ENCODE data around the gene SLC34A2. TPM values are rescaled to one million over a fixed set of nuclear protein-coding genes. Genes with fewer than 3 reads are reported as not detected.

The SLC34A2 gene
- total RNA-seq, 1 donor from 2014 or later = not detected

DNA sequence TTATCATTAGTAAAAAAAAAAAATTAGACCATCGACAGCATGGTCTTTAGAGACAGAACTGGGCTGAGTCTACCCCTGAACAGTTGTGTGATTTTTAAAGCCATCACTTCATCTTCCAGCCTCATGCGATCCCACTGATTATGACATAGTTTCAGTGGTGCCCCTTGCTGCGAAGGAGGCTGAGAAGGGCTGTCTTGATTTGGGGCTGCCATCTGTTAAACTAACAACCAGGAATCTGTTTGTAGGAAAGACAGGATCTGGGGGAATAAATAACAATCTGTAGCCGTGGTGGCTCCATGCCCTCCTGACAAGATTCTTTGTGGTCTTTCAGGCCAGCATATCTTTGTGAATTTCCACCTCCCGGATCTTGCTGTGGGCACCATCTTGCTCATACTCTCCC lies 17.1 kb downstream of the SLC34A2 start:
- Mint-ChIP-seq H3K9me3 (no peaks in the 10 kb centered on the region), H3K27ac (ENCODE audit: unreplicated experiment) (no peak overlapping the region), H3K27me3 (ENCODE audit: low read depth) (no peaks in the 10 kb centered on the region), H3K4me3 (no peak overlapping the region), H3K36me3 (ENCODE audit: low read depth) (no peaks in the 10 kb centered on the region), H3K4me1 (no peaks in the 10 kb centered on the region)
- DNase-seq (ENCODE audit: low read depth, low spot score) = no peak
- TF ChIP-seq, protein P1, sequence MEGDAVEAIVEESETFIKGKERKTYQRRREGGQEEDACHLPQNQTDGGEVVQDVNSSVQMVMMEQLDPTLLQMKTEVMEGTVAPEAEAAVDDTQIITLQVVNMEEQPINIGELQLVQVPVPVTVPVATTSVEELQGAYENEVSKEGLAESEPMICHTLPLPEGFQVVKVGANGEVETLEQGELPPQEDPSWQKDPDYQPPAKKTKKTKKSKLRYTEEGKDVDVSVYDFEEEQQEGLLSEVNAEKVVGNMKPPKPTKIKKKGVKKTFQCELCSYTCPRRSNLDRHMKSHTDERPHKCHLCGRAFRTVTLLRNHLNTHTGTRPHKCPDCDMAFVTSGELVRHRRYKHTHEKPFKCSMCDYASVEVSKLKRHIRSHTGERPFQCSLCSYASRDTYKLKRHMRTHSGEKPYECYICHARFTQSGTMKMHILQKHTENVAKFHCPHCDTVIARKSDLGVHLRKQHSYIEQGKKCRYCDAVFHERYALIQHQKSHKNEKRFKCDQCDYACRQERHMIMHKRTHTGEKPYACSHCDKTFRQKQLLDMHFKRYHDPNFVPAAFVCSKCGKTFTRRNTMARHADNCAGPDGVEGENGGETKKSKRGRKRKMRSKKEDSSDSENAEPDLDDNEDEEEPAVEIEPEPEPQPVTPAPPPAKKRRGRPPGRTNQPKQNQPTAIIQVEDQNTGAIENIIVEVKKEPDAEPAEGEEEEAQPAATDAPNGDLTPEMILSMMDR (conservative IDR thresholded peaks at IDR 0.05) = no peak

DNA sequence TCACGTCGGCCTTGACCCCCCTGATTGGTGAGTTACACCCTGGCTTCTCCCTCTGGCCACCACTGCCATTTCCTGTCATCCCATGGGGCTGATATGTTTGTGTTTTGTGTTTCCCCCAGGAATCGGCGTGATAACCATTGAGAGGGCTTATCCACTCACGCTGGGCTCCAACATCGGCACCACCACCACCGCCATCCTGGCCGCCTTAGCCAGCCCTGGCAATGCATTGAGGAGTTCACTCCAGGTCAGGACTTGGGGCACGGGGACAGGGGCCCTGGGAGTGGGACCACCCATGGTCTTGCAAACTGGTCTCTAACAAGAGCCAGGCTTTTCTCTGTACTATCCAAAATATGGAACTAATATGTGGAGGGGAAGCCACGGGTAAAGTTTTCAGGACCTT lies 18.7 kb downstream of the SLC34A2 start:
- no peak overlapping the region for H3K4me3 Mint-ChIP-seq
- H3K36me3 Mint-ChIP-seq (ENCODE audit: low read depth) = no peaks in the 10 kb centered on the region
- no peak overlapping the region for H3K27ac Mint-ChIP-seq (ENCODE audit: unreplicated experiment)
- no peaks in the 10 kb centered on the region for H3K27me3 Mint-ChIP-seq (ENCODE audit: low read depth)
- no peak for DNase-seq (ENCODE audit: low read depth, low spot score)
- no peaks in the 10 kb centered on the region for H3K9me3 Mint-ChIP-seq
- TF ChIP-seq, protein P1 (conservative IDR thresholded peaks at IDR 0.05) = no peak
- H3K4me1 Mint-ChIP-seq = no peaks in the 10 kb centered on the region

DNA sequence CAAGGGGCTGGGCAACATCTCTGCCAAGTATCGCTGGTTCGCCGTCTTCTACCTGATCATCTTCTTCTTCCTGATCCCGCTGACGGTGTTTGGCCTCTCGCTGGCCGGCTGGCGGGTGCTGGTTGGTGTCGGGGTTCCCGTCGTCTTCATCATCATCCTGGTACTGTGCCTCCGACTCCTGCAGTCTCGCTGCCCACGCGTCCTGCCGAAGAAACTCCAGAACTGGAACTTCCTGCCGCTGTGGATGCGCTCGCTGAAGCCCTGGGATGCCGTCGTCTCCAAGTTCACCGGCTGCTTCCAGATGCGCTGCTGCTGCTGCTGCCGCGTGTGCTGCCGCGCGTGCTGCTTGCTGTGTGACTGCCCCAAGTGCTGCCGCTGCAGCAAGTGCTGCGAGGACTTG lies 20.6 kb downstream of the SLC34A2 start:
- H3K27ac Mint-ChIP-seq (ENCODE audit: unreplicated experiment) = peak overlapping the region; percentile 24

DNA sequence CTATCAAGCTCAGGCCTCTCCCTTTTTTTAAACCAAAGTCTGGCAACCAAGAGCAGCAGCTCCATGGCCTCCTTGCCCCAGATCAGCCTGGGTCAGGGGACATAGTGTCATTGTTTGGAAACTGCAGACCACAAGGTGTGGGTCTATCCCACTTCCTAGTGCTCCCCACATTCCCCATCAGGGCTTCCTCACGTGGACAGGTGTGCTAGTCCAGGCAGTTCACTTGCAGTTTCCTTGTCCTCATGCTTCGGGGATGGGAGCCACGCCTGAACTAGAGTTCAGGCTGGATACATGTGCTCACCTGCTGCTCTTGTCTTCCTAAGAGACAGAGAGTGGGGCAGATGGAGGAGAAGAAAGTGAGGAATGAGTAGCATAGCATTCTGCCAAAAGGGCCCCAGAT lies 21.5 kb downstream of the SLC34A2 start:
- no peaks in the 10 kb centered on the region for H3K4me1 Mint-ChIP-seq
- TF ChIP-seq, protein P1 (conservative IDR thresholded peaks at IDR 0.05) = no peak
- H3K4me3 Mint-ChIP-seq = no peak overlapping the region
- DNase-seq (ENCODE audit: low read depth, low spot score) = no peak
- no peaks in the 10 kb centered on the region for H3K27me3 Mint-ChIP-seq (ENCODE audit: low read depth)
- H3K9me3 Mint-ChIP-seq = no peaks in the 10 kb centered on the region
- no peak overlapping the region for H3K27ac Mint-ChIP-seq (ENCODE audit: unreplicated experiment)
- no peaks in the 10 kb centered on the region for H3K36me3 Mint-ChIP-seq (ENCODE audit: low read depth)

More for the DNA sequence above, 20.6 kb downstream of the SLC34A2 start:
- TF ChIP-seq, protein P1 (conservative IDR thresholded peaks at IDR 0.05) = no peak
- no peaks in the 10 kb centered on the region for H3K36me3 Mint-ChIP-seq (ENCODE audit: low read depth)
- H3K9me3 Mint-ChIP-seq = no peaks in the 10 kb centered on the region
- no peaks in the 10 kb centered on the region for H3K4me1 Mint-ChIP-seq
- DNase-seq (ENCODE audit: low read depth, low spot score) = no peak
- no peaks in the 10 kb centered on the region for H3K27me3 Mint-ChIP-seq (ENCODE audit: low read depth)
- H3K4me3 Mint-ChIP-seq = no peak overlapping the region

DNA sequence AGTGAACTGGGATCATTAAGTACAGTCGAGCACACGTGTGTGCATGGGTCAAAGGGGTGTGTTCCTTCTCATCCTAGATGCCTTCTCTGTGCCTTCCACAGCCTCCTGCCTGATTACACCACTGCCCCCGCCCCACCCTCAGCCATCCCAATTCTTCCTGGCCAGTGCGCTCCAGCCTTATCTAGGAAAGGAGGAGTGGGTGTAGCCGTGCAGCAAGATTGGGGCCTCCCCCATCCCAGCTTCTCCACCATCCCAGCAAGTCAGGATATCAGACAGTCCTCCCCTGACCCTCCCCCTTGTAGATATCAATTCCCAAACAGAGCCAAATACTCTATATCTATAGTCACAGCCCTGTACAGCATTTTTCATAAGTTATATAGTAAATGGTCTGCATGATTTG lies 22.3 kb downstream of the SLC34A2 start:
- DNase-seq (ENCODE audit: low read depth, low spot score) = no peak
- H3K4me3 Mint-ChIP-seq = no peak overlapping the region
- H3K27me3 Mint-ChIP-seq (ENCODE audit: low read depth) = no peaks in the 10 kb centered on the region
- H3K27ac Mint-ChIP-seq (ENCODE audit: unreplicated experiment) = peak overlapping the region; percentile 16
- no peaks in the 10 kb centered on the region for H3K9me3 Mint-ChIP-seq
- no peaks in the 10 kb centered on the region for H3K4me1 Mint-ChIP-seq
- H3K36me3 Mint-ChIP-seq (ENCODE audit: low read depth) = no peaks in the 10 kb centered on the region
- TF ChIP-seq, protein P1 (conservative IDR thresholded peaks at IDR 0.05) = no peak

DNA sequence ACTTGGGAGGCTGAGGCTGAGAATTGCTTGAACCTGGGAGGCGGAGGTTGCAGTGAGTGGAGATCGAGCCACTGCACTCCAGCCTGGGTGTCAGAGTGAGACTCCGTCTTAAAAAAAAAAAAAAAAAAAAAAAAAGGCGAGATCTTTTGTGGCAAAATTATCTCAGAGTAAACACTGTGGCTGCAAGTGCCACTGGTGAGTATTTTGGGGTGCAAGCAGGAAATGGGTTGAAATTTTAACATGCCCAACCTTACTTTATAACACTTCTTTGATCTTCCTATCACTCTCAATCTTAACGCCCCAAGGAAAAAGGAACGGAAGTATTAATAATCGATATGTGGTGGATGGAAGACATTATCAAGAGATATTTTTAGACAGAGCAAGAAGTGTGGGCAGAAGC lies 32.1 kb downstream of the SLC34A2 start:
- H3K9me3 Mint-ChIP-seq = peaks cover 9% of the 10 kb centered on the region

More for the DNA sequence above, 32.1 kb downstream of the SLC34A2 start:
- no peak for DNase-seq (ENCODE audit: low read depth, low spot score)
- TF ChIP-seq, protein P1 (conservative IDR thresholded peaks at IDR 0.05) = no peak
- Mint-ChIP-seq H3K4me1 (no peaks in the 10 kb centered on the region), H3K27me3 (ENCODE audit: low read depth) (no peaks in the 10 kb centered on the region), H3K4me3 (no peak overlapping the region), H3K36me3 (ENCODE audit: low read depth) (peaks cover 3% of the 10 kb centered on the region), H3K27ac (ENCODE audit: unreplicated experiment) (no peak overlapping the region)
